Upper lobe of left lung (tissue), 4 donors: Measurements from ENCODE around the gene PSMB2.

Experiments
- EP300 ChIP-seq, 4 donors: sonication (generic); formaldehyde crosslinking; IDR thresholded peaks; one replicate each; pipeline ENCODE4 v1.5.1; 2017; ENCODE audit warnings: antibody characterized with exemption in 4 of 4, control low read depth in 2 of 4
- POLR2AphosphoS5 ChIP-seq, 2 donors: sonication (generic); formaldehyde crosslinking; IDR thresholded peaks; one replicate each; pipeline ENCODE4 v1.5.1; 2017; ENCODE audit warnings: antibody characterized with exemption in 2 of 2
- TF ChIP-seq, protein P1 (sequence below), 6 experiments: fragments of 450-650 bp in 4 of 6; fragments of 200-600 bp in 2 of 6; sonication (generic) in 2 of 6; IDR thresholded peaks; one replicate each; pipeline ENCODE4 v1.5.1; 2016 to 2019; ENCODE audit warnings: antibody characterized with exemption in 6 of 6

DNA sequence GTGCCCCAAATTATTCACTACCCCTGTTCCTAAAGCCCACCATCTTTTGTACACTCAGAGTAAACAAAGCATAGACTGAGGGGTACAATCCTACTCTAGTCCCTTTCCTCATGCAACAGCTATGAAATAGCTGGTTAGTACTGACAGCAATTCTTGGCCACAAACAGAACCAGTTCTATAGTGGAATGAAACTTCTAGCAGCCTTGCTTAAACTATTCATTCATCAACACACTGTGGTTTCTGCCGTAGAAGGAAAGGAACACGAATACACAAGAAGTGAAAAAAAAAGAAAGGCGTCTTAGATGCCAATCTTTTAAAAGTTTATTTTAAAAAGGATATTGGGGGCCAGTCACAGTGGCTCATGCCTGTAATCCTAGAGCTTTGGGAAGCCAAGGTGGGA lies 9.9 kb downstream of the PSMB2 start:
- TF ChIP-seq, protein P1, sequence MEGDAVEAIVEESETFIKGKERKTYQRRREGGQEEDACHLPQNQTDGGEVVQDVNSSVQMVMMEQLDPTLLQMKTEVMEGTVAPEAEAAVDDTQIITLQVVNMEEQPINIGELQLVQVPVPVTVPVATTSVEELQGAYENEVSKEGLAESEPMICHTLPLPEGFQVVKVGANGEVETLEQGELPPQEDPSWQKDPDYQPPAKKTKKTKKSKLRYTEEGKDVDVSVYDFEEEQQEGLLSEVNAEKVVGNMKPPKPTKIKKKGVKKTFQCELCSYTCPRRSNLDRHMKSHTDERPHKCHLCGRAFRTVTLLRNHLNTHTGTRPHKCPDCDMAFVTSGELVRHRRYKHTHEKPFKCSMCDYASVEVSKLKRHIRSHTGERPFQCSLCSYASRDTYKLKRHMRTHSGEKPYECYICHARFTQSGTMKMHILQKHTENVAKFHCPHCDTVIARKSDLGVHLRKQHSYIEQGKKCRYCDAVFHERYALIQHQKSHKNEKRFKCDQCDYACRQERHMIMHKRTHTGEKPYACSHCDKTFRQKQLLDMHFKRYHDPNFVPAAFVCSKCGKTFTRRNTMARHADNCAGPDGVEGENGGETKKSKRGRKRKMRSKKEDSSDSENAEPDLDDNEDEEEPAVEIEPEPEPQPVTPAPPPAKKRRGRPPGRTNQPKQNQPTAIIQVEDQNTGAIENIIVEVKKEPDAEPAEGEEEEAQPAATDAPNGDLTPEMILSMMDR (IDR thresholded peaks at IDR 0.05), result no peak
- TF ChIP-seq POLR2AphosphoS5 (IDR thresholded peaks at IDR 0.05) (no peak), EP300 (IDR thresholded peaks at IDR 0.05) (no peak)
